ENCODE data around the gene RNF31. TPM values are rescaled to one million over a fixed set of nuclear protein-coding genes. Genes with fewer than 3 reads are reported as not detected.

Gene RNF31
- polyA plus RNA-seq, 1 of the 3 experiments (the other 2 are of a cell fraction): 19.2 TPM

- Histone ChIP-seq H3K4me2 (peak overlapping the region; percentile 82), H3K27ac (ENCODE audit: low read depth in 2 of 2, low read length in 1 of 2) (peak overlapping the region; percentile 15 to 83; a peak in 3 of 4 replicates), H4K20me1 (ENCODE audit: insufficient read depth) (no peaks in the 10 kb centered on the region), H3K79me2 (ENCODE audit: insufficient read depth) (peaks cover 27% of the 10 kb centered on the region), H3K9ac (peak overlapping the region; percentile 54), H3K4me3 (ENCODE audit: low read depth in 2 of 2, low read length in 1 of 2) (peak overlapping the region; percentile 82 to 91), H3F3A (replicated peaks; ENCODE audit: insufficient read depth) (peaks cover 3% of the 10 kb centered on the region), H2AFZ (ENCODE audit: low read depth) (peak overlapping the region; percentile 98), H3K9me2 (no peaks in the 10 kb centered on the region), H3K9me3 (no peaks in the 10 kb centered on the region), H3K36me3 (replicated peaks in 1 of 2; ENCODE audit: control insufficient read depth in 1 of 2, insufficient read depth in 2 of 2, low read length in 1 of 2) (peaks cover 21 to 24% of the 10 kb centered on the region in 2 experiments), H3K4me1 (ENCODE audit: control insufficient read depth in 1 of 2, insufficient read depth in 2 of 2, low read depth in 1 of 2, low read length in 1 of 2) (peaks cover 6 to 39% of the 10 kb centered on the region in 2 experiments; a peak in 2 of 4 replicates), H3K27me3 (ENCODE audit: insufficient read depth) (no peaks in the 10 kb centered on the region)
- ChIA-PET CTCF (interaction anchor here (0.6 to 4.7 kb wide), 8 partner anchors 9 to 557 kb away, joined by 3 to 22 read pairs (median 3); partner anchors contain the start of genes IRF9, JPH4 and PSME2), POLR2A (interaction anchor here (0.6 to 3.0 kb wide), 11 partner anchors 9 to 609 kb away, joined by 3 to 21 read pairs (median 5); partner anchors contain the start of genes CARMIL3, DCAF11, IRF9 and NRL)
- TF ChIP-seq MXI1 (IDR thresholded peaks at IDR 0.05; ENCODE audit: low read depth, low read length): no peak
- no peak for TF ChIP-seq USF2 (IDR thresholded peaks at IDR 0.05; ENCODE audit: borderline replicate concordance, low read depth, low read length)
- TF ChIP-seq FOXM1 (IDR thresholded peaks at IDR 0.05; ENCODE audit: low read depth): no peak
- TF ChIP-seq SMC3 (IDR thresholded peaks at IDR 0.05; ENCODE audit: low read depth, low read length): no peak
- no peak for TF ChIP-seq TEAD4 (IDR thresholded peaks at IDR 0.05; ENCODE audit: borderline replicate concordance, insufficient read depth)
- no peak for TF ChIP-seq RXRA (IDR thresholded peaks at IDR 0.05; ENCODE audit: borderline replicate concordance, low read depth)
- no peak for TF ChIP-seq MAX (IDR thresholded peaks at IDR 0.05; ENCODE audit: low read depth)
- no peak for TF ChIP-seq RCOR1 (IDR thresholded peaks at IDR 0.05; ENCODE audit: low read length)
- no peak for TF ChIP-seq PBX3 (IDR thresholded peaks at IDR 0.05)
- no peak for TF ChIP-seq RFX5 (IDR thresholded peaks at IDR 0.05; ENCODE audit: low read length)
- TF ChIP-seq RAD21 (IDR thresholded peaks at IDR 0.05; ENCODE audit: low read length): no peak
- DNase-seq: no peak
- WGBS (ENCODE audit: low lambda C conversion rate): 23% methylated on average over 8 of the region's 9 CpGs
Observed at GRCh38 chr14:24135584-24135833, 11.8 kb upstream of the RNF31 start.

GRCh38 chr14:24135834-24136683 is 11.2 kb upstream of the RNF31 start, which contains the start of gene PSME1:
TSS of gene PSME1 (plus strand) at chr14:24136194. CDS start at chr14:24136263, 69 bp downstream.
- Histone ChIP-seq H3K79me2 (ENCODE audit: insufficient read depth) (peaks cover 33% of the 10 kb centered on the region), H3K36me3 (replicated peaks in 1 of 2; ENCODE audit: control insufficient read depth in 1 of 2, insufficient read depth in 2 of 2, low read length in 1 of 2) (peaks cover 21 to 24% of the 10 kb centered on the region in 2 experiments), H3K27me3 (ENCODE audit: insufficient read depth) (no peaks in the 10 kb centered on the region), H4K20me1 (ENCODE audit: insufficient read depth) (no peaks in the 10 kb centered on the region), H3K27ac (ENCODE audit: low read depth in 2 of 2, low read length in 1 of 2) (peak within 1 kb of the TSS; percentile 52 to 83), H3F3A (replicated peaks; ENCODE audit: insufficient read depth) (peaks cover 5% of the 10 kb centered on the region), H3K9me3 (no peaks in the 10 kb centered on the region), H3K4me3 (ENCODE audit: low read depth in 2 of 2, low read length in 1 of 2) (peak within 1 kb of the TSS; percentile 82 to 91), H3K4me1 (ENCODE audit: control insufficient read depth in 1 of 2, insufficient read depth in 2 of 2, low read depth in 1 of 2, low read length in 1 of 2) (peaks cover 6 to 35% of the 10 kb centered on the region in 2 experiments; a peak in 2 of 4 replicates), H3K9me2 (no peaks in the 10 kb centered on the region), H3K9ac (peak within 1 kb of the TSS; percentile 94), H2AFZ (ENCODE audit: low read depth) (peak within 1 kb of the TSS; percentile 98), H3K4me2 (peak within 1 kb of the TSS; percentile 82)
- POLR2A ChIA-PET: interaction anchor here (0.6 to 3.0 kb wide), 14 partner anchors 9 to 610 kb away, joined by 3 to 21 read pairs (median 5); partner anchors contain the start of genes CARMIL3, DCAF11, IRF9 and NRL
- CTCF ChIA-PET: interaction anchor here (0.6 to 4.7 kb wide), 8 partner anchors 10 to 558 kb away, joined by 3 to 22 read pairs (median 3); partner anchors contain the start of genes DCAF11, IRF9, JPH4 and NRL
- 0% methylated on average over 16 of the region's 75 CpGs for WGBS (ENCODE audit: low lambda C conversion rate)
- peak; percentile 98 for DNase-seq
- TF ChIP-seq MAX (IDR thresholded peaks at IDR 0.05; ENCODE audit: low read depth): peak; percentile 45; the same call in 1 of the 2 replicates
- TF ChIP-seq MXI1 (IDR thresholded peaks at IDR 0.05; ENCODE audit: low read depth, low read length): peak; percentile 44; the same call in 1 of the 2 replicates
- no peak for TF ChIP-seq JUND (IDR thresholded peaks at IDR 0.05)
- no peak for TF ChIP-seq TEAD4 (IDR thresholded peaks at IDR 0.05; ENCODE audit: borderline replicate concordance, insufficient read depth)
- peak; percentile 67 for TF ChIP-seq POLR2AphosphoS5 (IDR thresholded peaks at IDR 0.05; ENCODE audit: low read depth, low read length)
- peak; percentile 50 for TF ChIP-seq TAF1 (IDR thresholded peaks at IDR 0.05; ENCODE audit: borderline replicate concordance, low read depth, low read length)
- TF ChIP-seq NRF1 (IDR thresholded peaks at IDR 0.05; ENCODE audit: low read depth, low read length): peak; percentile 61
- no peak for TF ChIP-seq EP300 (IDR thresholded peaks at IDR 0.05; ENCODE audit: borderline replicate concordance in 1 of 2, low read depth in 1 of 2, low read length in 1 of 2)
- TF ChIP-seq SIN3A (IDR thresholded peaks at IDR 0.05; ENCODE audit: borderline replicate concordance, low read depth, low read length): 0 out of 2 replicates have a peak, but pooled peaks have one; percentile 16
- TF ChIP-seq RAD21 (IDR thresholded peaks at IDR 0.05; ENCODE audit: low read length): no peak; the same call in 1 of the 2 replicates

Data from SK-N-SH (cell line).